ENCODE measurements around the gene TCAF2.
"Not testable (repeated sequence)": the region's sequence is repeated elsewhere in the genome, so short reads cannot be mapped to it uniquely, and the experiment has no call there.

TCAF2 gene

DNA sequence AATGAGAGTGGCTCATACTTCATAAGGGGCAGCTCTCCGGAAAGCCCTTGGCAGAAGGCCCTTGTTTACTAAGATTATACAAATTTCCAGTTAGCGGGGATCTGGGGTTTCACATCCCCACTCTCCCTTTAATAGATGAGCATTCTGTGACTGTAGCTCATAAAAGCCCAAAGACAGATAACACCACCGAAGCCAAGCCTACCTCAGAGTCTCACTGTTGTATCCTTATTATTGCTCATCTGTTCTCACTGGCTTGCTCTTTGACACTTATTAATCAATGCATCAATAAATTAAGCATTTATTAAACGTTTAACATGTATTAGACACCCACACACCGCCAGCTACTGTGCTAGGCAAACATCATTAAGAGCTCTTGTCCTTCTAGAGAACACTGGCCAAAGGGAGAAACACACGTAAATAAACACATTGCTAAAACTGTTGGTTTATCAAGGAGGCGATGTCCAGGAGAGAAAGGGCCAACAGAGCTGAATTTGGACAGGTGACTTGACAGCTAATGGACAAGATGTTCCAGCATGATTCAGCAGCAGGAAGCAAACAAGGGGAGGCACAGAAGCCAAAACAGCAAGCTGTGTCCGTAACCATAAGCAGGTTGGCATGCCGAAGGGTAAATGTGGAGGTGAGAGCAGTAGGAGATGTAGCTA lies 19.9 kb downstream of the TCAF2 start:
- DNase-seq (ENCODE audit: low read depth); H3K4me3 ChIP-seq (ENCODE audit: control insufficient read depth, low read depth, low read length): not testable (repeated sequence)

GRCh38 chr7:143646598-143646997 lies 25.8 kb downstream of the TCAF2 start:
- DNase-seq (ENCODE audit: low read depth); H3K4me3 ChIP-seq (ENCODE audit: control insufficient read depth, low read depth, low read length): not testable (repeated sequence)

DNA sequence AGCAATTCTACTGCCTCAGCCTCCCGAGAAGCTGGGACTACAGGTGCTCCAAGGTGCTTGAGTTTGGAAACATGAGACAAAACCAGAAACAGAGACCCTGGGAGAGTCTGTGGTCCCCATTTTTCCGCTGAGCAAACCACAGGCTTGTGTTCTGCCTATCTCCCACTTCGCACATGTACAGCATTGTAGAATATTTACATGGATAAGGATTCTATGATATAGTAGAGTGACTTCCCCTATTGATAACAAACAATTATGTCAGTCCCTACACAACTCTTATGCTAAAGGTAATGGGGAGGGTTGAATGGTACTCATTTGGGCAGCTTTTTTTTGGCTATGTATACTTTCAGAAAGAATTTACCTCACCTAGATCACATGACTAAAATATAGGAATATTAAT lies 29.1 kb downstream of the TCAF2 start:
- not testable (repeated sequence) for DNase-seq (ENCODE audit: low read depth); H3K4me3 ChIP-seq (ENCODE audit: control insufficient read depth, low read depth, low read length)

- H3K4me3 ChIP-seq (ENCODE audit: control insufficient read depth, low read depth, low read length); DNase-seq (ENCODE audit: low read depth): not testable (repeated sequence)
These were observed 29.7 kb downstream of the TCAF2 start for GRCh38 chr7:143650447-143650846.
